ENCODE measurements around the gene ADCY4.
A peak's percentile ranks its signal among the peaks of the same experiment; 100 is the strongest.
"Not testable (repeated sequence)": the region's sequence is repeated elsewhere in the genome, so short reads cannot be mapped to it uniquely, and the experiment has no call there.

ADCY4 gene

GRCh38 chr14:24338843-24339242 lies 4.0 kb upstream of the ADCY4 start:
- DNase-seq: no peak

GRCh38 chr14:24337824-24338175 lies 2.9 kb upstream of the ADCY4 start:
- no peak for DNase-seq

GRCh38 chr14:24337144-24337823 lies 2.4 kb upstream of the ADCY4 start:
- DNase-seq: no peak

DNA sequence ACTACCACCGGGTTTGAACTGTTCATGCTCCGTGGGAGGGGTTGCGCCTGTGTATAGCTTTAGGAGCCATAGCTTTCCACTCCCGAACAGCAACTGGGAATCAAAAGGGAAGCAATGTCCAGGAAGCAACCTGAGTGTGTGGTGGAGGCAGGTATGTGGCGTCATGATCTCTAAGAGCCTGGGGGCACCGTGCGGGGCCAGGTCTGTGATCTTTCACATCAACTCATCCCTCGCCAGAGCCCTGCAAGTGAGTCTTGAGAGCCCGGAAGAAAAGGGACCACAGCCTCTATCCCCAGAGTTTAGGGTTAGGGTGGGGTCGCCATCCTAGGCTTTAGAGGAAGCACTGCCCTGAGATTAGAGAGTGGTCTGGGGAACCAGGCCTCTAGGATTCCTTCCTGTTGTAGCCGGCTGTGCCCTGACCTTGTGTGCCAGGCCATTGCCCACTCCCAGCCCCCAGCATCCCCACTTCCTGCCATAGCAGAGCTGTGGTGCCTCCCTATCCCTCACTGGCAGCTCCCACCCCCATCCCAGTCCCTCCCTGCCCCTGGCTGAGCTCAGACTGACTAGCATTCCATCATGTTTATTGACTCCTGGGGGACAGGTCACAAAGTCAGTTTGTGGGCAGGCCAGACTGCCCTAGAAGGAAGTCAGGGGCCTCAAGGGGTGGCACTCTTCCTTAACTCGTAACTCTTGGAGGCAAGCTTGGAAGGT lies 745 bp upstream of the ADCY4 start:
- DNase-seq: no peak

DNA sequence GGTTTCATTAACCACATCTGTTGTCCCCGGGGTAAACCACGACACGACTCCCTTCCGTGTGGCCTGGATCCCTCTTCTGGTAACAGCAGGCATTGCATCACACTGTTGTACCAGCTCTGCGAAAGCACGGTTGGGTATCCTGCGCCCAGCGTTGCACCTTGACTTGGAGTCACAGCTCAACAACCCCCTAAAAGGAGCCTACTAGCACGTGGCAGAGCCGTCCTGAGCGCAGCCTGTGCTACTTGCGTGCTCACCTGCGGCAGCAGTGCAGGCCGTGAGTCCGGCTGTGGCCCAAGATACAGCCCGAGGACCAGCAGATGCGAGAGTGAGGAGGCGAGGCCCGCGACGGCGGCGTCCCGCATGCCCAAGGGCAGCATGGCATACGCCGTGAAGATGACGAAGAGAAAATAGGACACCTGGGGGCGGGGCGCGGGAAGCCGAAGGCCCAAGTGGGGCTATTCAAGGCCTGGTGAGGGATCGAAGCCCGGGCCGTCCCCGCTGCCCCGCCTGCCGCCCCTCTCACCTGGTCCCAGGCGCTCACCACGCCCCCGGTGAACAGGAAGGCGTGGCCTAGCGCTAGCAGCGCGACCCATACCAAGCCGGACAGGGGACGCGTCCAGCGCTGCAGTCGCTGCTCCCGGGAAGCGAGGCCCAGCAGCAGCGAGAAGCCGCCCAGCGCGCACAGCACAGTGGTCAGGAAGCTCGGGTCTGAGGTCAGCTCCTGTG lies 2.4 kb downstream of the ADCY4 start:
- peak; percentile 85 to 86 for DNase-seq

GRCh38 chr14:24331731-24332267 lies 3.1 kb downstream of the ADCY4 start:
- no peak for DNase-seq

DNA sequence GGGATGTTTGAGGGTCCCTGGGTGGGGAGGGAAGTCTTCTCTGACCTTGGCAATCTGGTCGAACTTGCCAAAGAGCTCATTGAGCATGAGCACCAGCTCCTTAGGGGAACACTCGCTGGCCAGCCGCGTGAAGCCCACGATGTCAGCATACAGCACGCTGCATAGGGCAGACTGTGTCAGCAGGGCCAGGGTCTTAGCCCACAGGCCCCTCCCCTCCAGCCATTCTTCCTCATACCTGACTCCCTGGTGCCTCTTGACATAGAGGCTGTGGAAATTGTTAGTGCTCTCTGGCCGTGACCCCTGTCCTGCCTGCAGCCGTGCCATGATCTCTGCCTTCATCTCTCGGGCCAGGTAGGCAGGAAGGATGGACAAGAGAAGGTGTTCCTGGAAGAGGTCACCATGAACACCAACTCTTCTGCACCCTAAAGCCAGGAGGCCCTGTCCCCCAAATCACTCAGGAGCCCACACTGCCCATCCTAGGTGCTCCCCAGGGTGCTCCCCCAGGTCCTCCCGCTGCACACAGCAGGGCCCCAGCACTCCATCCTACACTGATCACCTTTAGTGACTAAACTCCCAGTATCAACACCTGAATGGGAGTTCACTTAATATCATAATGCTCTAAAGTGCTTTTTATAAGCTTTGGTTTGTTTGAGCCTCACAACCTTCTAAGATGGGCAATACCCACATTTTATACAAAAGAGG lies 3.7 kb downstream of the ADCY4 start:
- no peak for DNase-seq

DNA sequence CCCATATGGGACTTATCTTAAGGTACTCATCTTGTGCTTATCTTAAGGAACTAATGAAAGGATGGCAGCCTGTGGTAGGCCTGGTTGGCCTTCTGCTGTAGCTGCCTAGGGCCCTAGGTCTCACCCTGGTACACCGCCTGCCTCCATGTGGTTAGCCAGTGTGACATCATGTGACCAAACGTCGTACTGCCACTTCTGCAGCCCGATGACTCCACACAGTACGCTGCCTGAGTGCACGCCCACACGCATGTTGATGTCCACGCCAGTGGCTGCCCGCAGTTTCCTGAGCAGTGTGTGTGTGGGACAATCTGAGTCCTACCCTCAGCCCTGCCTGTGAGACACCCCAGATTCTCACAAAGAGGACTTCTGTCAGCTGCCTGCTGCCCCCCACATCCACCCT lies 5.1 kb downstream of the ADCY4 start:
- DNase-seq: peak; percentile 31 to 45

DNA sequence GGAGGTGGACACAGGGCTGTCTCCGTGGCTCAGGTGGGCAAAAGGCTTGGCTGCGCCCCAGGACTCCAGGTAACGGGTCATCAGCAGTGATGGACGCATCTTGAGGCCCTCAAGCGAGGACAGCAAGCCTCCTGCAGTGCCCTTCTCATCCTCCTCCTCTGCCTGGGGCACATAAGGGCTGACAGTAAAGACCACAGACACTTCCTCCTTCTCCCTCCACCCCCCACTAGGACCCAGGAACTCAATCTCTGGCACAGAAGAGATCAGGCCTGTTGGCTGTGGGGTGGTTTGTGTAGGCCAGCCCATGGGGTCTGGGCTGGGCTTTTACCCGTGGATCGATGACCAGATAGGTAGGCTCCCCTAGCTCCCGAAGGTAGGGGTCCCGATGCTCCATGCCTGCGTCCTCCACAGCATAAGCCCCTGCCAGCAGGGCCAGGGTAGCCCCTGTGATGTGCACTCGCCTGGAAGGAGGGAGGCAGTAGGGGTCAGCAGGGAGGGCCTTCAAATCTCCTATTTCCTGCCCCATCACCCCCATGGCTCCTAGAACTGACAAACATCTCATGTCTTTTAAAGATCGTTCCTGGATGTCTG lies 5.7 kb downstream of the ADCY4 start:
- DNase-seq: no peak

DNA sequence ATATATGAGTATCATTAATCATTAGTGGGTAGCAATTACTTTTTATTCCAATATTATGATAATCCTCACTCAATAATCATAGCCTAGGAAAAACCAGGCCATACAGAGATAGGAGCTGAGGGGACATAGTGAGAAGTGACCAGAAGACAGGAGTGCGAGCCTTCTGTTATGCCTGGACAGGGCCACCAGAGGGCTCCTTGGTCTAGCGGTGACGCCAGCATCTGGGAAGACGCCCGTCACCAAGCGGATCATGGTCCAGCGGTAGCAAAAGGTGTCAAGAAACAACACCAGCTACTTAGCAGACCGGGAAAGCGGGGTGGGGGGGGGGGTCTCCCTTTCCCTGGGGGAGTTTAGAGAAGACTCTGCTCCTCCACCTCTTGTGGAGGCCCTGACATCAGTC lies 7.0 kb downstream of the ADCY4 start:
- not testable (repeated sequence) for DNase-seq

GRCh38 chr14:24327303-24327702 lies 7.6 kb downstream of the ADCY4 start:
- DNase-seq: no peak

GRCh38 chr14:24325963-24326362 lies 8.9 kb downstream of the ADCY4 start:
- DNase-seq: no peak

DNA sequence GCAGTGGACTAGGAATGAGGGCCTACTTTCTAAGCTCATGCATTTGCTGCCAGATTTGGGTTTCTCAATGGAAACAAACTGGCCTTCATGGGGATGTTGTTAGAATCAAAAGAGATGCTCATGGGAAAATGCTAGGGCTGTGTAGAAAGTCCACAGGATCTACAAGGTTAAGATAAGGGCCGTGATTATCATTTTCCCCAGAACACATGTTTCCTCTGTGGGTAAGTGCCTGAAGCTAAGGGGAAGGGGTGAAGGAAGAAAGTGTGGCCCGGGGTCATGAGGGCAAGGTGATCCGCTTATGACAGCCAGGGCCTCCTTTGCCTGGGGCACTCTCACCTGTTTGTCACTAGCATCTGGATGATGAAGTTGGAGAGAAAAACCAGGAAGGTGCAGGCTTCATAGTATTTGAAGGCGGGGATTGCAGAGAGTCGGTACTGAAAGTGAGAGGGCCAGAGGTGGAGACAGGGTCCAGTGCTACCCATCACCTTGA lies 9.8 kb downstream of the ADCY4 start:
- no peak for DNase-seq

DNA sequence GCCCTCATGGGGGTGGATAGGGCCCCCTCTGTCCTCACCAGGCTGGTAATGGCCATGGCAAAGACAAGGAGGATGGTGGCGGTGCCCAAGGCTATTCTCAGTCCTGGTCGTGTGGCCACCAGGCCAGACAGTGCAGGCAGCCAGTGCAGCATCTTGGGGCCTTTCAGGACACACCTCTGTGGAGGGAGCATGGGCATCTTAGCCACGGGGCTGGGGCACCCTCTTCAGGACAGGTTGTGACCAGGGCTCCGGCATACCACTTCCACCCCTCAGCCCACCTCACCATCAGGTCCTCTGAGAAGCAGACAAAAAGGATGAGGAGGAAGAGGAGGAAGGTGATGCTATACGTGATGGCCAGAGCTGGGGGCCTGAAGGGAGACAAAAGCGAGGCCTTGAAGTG lies 10.8 kb downstream of the ADCY4 start:
- DNase-seq: no peak

DNA sequence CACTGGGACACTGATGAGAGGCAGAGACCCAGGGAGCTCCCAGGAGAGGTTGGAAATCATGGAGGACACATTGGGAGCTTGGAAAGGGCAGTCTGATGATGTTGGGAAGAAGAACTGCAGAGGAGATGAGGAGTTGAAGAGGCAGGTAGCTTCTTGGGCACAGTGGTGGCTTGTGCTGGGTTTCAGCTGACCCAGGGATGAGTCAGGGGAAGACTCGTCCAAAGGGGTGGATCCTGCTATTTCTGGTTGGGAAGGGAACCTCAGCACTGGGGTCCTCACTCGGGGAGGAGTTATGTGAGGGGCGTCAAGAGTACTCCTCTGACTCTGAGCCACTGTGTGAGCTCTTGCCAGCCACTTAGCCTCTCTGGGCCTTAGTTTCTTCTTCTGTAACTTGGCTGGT lies 11.5 kb downstream of the ADCY4 start:
- DNase-seq: no peak

DNA sequence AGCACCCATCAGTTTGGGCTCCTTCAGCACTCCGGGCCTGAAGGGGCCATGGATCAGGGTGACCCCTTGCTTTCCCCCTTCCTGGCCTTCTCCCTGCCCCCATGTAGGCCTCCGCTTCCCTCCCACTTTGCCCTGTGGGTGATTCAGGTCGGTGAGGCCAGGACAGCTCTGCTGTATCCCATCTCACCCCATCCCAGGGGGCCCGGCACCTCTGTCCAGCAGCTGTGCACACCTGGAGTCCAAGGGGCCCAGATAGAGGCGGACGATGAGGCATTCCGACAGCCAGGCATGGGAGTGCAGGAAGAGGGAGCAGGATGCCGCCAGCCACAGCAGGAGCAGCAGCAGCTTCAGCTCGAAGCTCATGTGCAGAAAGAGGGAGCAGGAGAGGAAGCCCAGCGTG lies 12.2 kb downstream of the ADCY4 start:
- DNase-seq: no peak

DNA sequence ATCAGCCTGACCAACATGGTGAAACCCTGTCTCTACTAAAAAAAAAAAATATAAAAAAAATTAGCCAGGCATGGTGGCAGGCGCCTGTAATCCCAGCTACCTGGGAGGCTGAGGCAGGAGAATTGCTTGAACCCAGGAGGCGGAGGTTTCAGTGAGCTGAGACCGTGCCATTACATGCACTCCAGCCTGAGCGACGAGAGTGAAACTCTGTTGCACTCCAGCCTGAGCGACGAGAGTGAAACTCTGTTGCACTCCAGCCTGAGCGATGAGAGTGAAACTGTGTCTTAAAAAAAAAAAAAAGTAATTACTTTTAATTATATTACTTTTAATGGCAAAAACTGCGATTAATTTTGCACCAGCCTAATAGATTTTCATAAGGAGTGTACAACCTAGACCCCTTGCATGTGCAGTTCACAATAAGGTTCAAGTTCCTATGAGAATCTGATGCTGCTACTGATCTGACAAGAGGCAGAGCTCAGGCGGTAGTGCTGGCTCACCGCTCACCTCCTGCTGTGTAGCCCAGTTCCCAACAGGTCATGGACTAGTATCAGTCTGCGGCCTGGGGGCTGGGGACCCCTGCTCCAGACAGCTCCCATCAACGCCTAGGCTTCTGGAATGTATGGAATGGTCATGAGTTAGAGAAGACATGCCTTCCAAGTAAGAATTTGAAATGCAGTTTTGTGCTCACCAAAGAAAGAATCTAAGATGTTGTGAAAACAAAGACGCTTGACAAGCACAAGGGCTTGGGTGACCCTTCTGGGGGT lies 13.5 kb downstream of the ADCY4 start:
- no peak for DNase-seq

DNA sequence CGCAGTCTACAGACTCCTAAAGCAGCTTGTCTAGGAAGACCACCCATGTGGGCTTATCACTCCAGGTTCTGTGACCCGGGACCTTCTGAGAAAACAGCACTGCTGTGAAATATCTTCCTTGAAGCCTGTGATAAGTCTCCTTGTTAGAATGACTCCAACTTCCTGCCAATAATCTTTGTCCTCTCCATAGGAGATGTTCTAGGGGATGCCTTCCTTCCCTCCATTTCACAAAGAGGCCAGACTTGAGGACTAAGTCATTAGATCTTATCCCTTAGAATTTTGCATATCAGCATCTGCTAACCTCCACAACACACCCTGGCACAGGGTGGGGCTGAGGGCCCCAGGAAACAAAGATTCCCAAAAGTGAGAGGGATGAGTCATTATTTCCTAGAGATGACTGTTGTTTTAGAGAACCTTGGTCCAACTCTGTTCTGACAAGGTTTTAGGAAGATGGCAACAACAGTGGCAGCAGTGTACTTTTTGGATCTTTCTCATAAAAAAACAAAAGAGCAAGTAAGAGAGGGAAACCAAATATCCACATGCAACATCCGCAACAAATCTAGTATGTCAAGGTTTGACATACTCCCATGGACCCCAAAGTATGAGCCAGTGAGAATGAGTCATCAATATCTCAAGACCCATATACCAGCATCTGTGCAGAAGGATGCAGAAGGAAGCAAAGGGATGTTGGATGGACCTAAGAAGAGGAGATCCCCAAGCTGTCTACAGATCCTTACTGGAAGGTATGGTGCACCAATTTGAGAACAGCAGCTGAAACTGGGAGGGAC lies 17.5 kb downstream of the ADCY4 start:
- no peak for DNase-seq

- DNase-seq: no peak
Measured at GRCh38 chr14:24316597-24316950, 18.3 kb downstream of the ADCY4 start.

GRCh38 chr14:24315807-24316596 lies 18.9 kb downstream of the ADCY4 start:
- no peak for DNase-seq
